GM23248 (cell line): Measurements from ENCODE around the gene SNAP25. TPM values are rescaled to one million over a fixed set of nuclear protein-coding genes. Genes with fewer than 3 reads are reported as not detected.

ENCODE experiments used
- DNase-seq: peaks from one replicate; pipeline ENCODE4 v3.0.0-alpha.2; 2015
- H2AFZ ChIP-seq: fragments of 200-600 bp; sonication (generic); 2 replicates; pipeline ENCODE4 v1.6.1; 2016; ENCODE audit warnings: antibody characterized with exemption
- H3F3A ChIP-seq: fragments of 200-600 bp; sonication (generic); 2 replicates; pipeline ENCODE4 v1.6.1; 2016; ENCODE audit warnings: mild to moderate bottlenecking, antibody characterized with exemption, mixed run types; ENCODE audit not compliant: insufficient read depth
- H3K27ac ChIP-seq: fragments of 200-600 bp; sonication (generic); 2 replicates; pipeline ENCODE4 v1.5.1; 2016; ENCODE audit warnings: mild to moderate bottlenecking
- H3K27me3 ChIP-seq: fragments of 200-600 bp; sonication (generic); replicated peaks from 2 replicates; pipeline ENCODE4 v1.6.1; 2016; ENCODE audit warnings: mild to moderate bottlenecking; ENCODE audit not compliant: insufficient read depth
- H3K36me3 ChIP-seq: fragments of 200-600 bp; sonication (generic); 2 replicates; pipeline ENCODE4 v1.6.1; 2016; ENCODE audit warnings: low read depth, mild to moderate bottlenecking
- H3K4me1 ChIP-seq: fragments of 200-600 bp; sonication (generic); 2 replicates; pipeline ENCODE4 v1.6.1; 2016; ENCODE audit warnings: mild to moderate bottlenecking; ENCODE audit not compliant: insufficient read depth
- H3K4me2 ChIP-seq: fragments of 200-600 bp; sonication (generic); one replicate; pipeline ENCODE4 v1.6.1; 2016; ENCODE audit warnings: mild to moderate bottlenecking; ENCODE audit not compliant: unreplicated experiment
- H3K4me3 ChIP-seq: fragments of 200-600 bp; sonication (generic); 2 replicates; pipeline ENCODE4 v1.5.1; 2016; ENCODE audit warnings: mild to moderate bottlenecking
- H3K79me2 ChIP-seq: fragments of 200-600 bp; sonication (generic); 2 replicates; pipeline ENCODE4 v1.6.1; 2016; ENCODE audit warnings: mild to moderate bottlenecking; ENCODE audit not compliant: insufficient read depth
- H3K9ac ChIP-seq: fragments of 200-600 bp; sonication (generic); 2 replicates; pipeline ENCODE4 v1.6.1; 2016; ENCODE audit warnings: mild to moderate bottlenecking
- H3K9me2 ChIP-seq: fragments of 200-600 bp; sonication (generic); 2 replicates; pipeline ENCODE4 v1.6.1; 2016; ENCODE audit warnings: mixed run types, mild to moderate bottlenecking, moderate library complexity; ENCODE audit not compliant: insufficient read depth
- H3K9me3 ChIP-seq: fragments of 200-600 bp; sonication (generic); one replicate; pipeline ENCODE4 v1.6.1; 2017; ENCODE audit warnings: low read depth
- H4K20me1 ChIP-seq: fragments of 200-600 bp; sonication (generic); 2 replicates; pipeline ENCODE4 v1.6.0; 2016; ENCODE audit not compliant: insufficient read depth
- EZH2 ChIP-seq: fragments of 200-600 bp; sonication (generic); IDR thresholded peaks from 2 replicates; pipeline ENCODE4 v1.6.1; 2018; ENCODE audit warnings: antibody characterized with exemption, mild to moderate bottlenecking; ENCODE audit not compliant: insufficient read depth, poor library complexity, severe bottlenecking
- EZH2phosphoT487 ChIP-seq: fragments of 200-600 bp; sonication (generic); IDR thresholded peaks from 2 replicates; pipeline ENCODE4 v1.6.1; 2018; ENCODE audit warnings: antibody characterized with exemption, moderate library complexity, mild to moderate bottlenecking, low read depth; ENCODE audit not compliant: insufficient read depth
- WGBS, 2 experiments: methylation state at CpG; one replicate each; pipeline ENCODE4 v1.1.6; 2015 to 2017; ENCODE audit warnings: low lambda C conversion rate in 2 of 2, low coverage in 1 of 2; ENCODE audit errors: missing lambda C conversion rate in 2 of 2; 5-methylcytosine and 5-hydroxymethylcytosine counted together
- in situ Hi-C: fragments of 300-500 bp; cut with MboI; formaldehyde crosslinking; loops from 2 replicates; pipeline ENCODE4 v1.15.0; 2020
- polyA plus RNA-seq: library from polyadenylated mRNA; unstranded; fragments of >200 nt; fragmentation: Nextera tagmentation; extraction: Ambion mirVana; gene quantifications from 2 replicates; pipeline ENCODE4 v1.2.1, GENCODE V29; 2016
- total RNA-seq: library from RNA; depleted of rRNA; stranded (reverse); fragments of >200 nt; shearing (Covaris generic); gene quantifications from 2 replicates; pipeline ENCODE4 v1.2.3, GENCODE V29; 2014

SNAP25 gene
- total and polyA plus RNA-seq, 2 experiments from 2014 or later = 0.09 TPM; not detected in 1

GRCh38 chr20:10172998-10173655 lies 45.5 kb upstream of the SNAP25 start:
- Histone ChIP-seq H3K4me2 (no peak overlapping the region), H2AFZ (no peak overlapping the region), H3K9me2 (no peaks in the 10 kb centered on the region), H3K79me2 (no peaks in the 10 kb centered on the region), H3K9ac (no peak overlapping the region), H3K36me3 (no peaks in the 10 kb centered on the region), H3K4me1 (no peaks in the 10 kb centered on the region), H4K20me1 (no peaks in the 10 kb centered on the region), H3K27me3 (peaks cover 15% of the 10 kb centered on the region; the same call in 1 of the 2 replicates), H3F3A (no peaks in the 10 kb centered on the region), H3K4me3 (no peak overlapping the region), H3K9me3 (no peaks in the 10 kb centered on the region), H3K27ac (no peak overlapping the region)
- no peak for DNase-seq
- in situ Hi-C loops = no loop called here
- no peak for TF ChIP-seq EZH2
- TF ChIP-seq EZH2phosphoT487 = no peak
- 82 to 84% methylated on average over 16 of the region's 16 CpGs for WGBS, 2 experiments

GRCh38 chr20:10174400-10174799 lies 44.2 kb upstream of the SNAP25 start:
- no peak for DNase-seq
- Histone ChIP-seq H3K4me1 (no peaks in the 10 kb centered on the region), H3K36me3 (no peaks in the 10 kb centered on the region), H3F3A (no peaks in the 10 kb centered on the region), H2AFZ (no peak overlapping the region), H4K20me1 (no peaks in the 10 kb centered on the region), H3K27ac (no peak overlapping the region), H3K9me2 (no peaks in the 10 kb centered on the region), H3K27me3 (peaks cover 15% of the 10 kb centered on the region; the same call in 1 of the 2 replicates), H3K79me2 (no peaks in the 10 kb centered on the region), H3K4me2 (no peak overlapping the region), H3K9ac (no peak overlapping the region), H3K9me3 (no peaks in the 10 kb centered on the region), H3K4me3 (no peak overlapping the region)
- 70 to 83% methylated on average over 1 of the region's 1 CpG for WGBS, 2 experiments
- TF ChIP-seq EZH2 = no peak
- no peak for TF ChIP-seq EZH2phosphoT487
- in situ Hi-C loops = no loop called here

- WGBS, 2 experiments = 42 to 66% methylated on average over 3 of the region's 3 CpGs
- no peaks in the 10 kb centered on the region for H3K79me2 ChIP-seq
- no peak overlapping the region for H3K4me3 ChIP-seq
- H3K4me2 ChIP-seq = no peak overlapping the region
- H3K9me2 ChIP-seq = no peaks in the 10 kb centered on the region
- TF ChIP-seq EZH2phosphoT487 (no peak), EZH2 (no peak)
- H3K27ac ChIP-seq = no peak overlapping the region
- no peaks in the 10 kb centered on the region for H3K4me1 ChIP-seq
- DNase-seq = no peak
- no peak overlapping the region for H2AFZ ChIP-seq
- peaks cover 11% of the 10 kb centered on the region; the same call in 1 of the 2 replicates for H3K27me3 ChIP-seq
- no peaks in the 10 kb centered on the region for H3F3A ChIP-seq
- in situ Hi-C loops = no loop called here
- no peaks in the 10 kb centered on the region for H3K36me3 ChIP-seq
- H3K9ac ChIP-seq = no peak overlapping the region
- no peaks in the 10 kb centered on the region for H4K20me1 ChIP-seq
- no peaks in the 10 kb centered on the region for H3K9me3 ChIP-seq
Observed at GRCh38 chr20:10177326-10177725, 41.3 kb upstream of the SNAP25 start.

GRCh38 chr20:10178091-10178490 lies 40.5 kb upstream of the SNAP25 start:
- Histone ChIP-seq H3K79me2 (no peaks in the 10 kb centered on the region), H3K36me3 (no peaks in the 10 kb centered on the region), H3K4me2 (no peak overlapping the region), H3K9ac (no peak overlapping the region), H2AFZ (no peak overlapping the region), H3K4me1 (no peaks in the 10 kb centered on the region), H3K27ac (no peak overlapping the region), H3K9me2 (no peaks in the 10 kb centered on the region), H3K9me3 (no peaks in the 10 kb centered on the region), H3F3A (no peaks in the 10 kb centered on the region), H3K4me3 (no peak overlapping the region), H3K27me3 (peaks cover 11% of the 10 kb centered on the region; the same call in 1 of the 2 replicates), H4K20me1 (no peaks in the 10 kb centered on the region)
- 60 to 74% methylated on average over 1 of the region's 1 CpG for WGBS, 2 experiments
- in situ Hi-C loops = no loop called here
- no peak for DNase-seq
- TF ChIP-seq EZH2phosphoT487 (no peak), EZH2 (no peak)
